HG02763 (cell line): ENCODE measurements around the gene SDF4.

Source experiments
- ATAC-seq: cut with Tn5 transposase; IDR thresholded peaks from one replicate; pipeline ENCODE4 v1.9.1; 2021; ENCODE audit warnings: mild to moderate bottlenecking, moderate library complexity; ENCODE audit not compliant: unreplicated experiment

The SDF4 gene

DNA sequence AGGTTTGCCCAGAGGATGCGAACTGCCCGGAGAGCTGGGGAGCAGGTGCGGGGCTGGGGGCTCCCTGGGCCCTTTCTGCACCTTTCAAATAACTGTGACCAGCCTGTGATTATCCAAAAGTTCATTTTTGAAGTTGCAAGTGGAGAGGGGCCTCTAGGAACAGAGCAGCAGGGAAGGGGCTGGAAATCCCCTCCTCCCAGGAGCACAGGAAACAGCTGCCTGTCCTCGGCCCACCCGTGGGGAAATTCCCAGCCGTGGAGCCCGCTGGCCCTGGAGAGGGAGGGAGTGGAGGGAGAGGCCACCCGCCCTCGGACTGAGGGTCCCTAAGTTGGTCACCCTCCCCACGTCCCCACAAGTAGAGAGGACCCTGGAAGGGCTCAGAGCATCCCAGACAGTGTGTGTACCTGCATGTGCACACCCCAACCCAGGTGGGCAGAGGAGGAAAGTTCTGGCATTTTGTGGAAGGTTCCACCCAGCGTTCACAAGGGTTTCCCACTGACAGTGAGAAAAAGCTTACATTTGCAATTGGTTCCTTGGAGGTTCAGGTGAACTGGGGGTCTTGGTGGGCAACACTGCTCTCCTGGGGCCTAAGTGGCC lies 16.6 kb downstream of the SDF4 start:
- ATAC-seq, result no peak

DNA sequence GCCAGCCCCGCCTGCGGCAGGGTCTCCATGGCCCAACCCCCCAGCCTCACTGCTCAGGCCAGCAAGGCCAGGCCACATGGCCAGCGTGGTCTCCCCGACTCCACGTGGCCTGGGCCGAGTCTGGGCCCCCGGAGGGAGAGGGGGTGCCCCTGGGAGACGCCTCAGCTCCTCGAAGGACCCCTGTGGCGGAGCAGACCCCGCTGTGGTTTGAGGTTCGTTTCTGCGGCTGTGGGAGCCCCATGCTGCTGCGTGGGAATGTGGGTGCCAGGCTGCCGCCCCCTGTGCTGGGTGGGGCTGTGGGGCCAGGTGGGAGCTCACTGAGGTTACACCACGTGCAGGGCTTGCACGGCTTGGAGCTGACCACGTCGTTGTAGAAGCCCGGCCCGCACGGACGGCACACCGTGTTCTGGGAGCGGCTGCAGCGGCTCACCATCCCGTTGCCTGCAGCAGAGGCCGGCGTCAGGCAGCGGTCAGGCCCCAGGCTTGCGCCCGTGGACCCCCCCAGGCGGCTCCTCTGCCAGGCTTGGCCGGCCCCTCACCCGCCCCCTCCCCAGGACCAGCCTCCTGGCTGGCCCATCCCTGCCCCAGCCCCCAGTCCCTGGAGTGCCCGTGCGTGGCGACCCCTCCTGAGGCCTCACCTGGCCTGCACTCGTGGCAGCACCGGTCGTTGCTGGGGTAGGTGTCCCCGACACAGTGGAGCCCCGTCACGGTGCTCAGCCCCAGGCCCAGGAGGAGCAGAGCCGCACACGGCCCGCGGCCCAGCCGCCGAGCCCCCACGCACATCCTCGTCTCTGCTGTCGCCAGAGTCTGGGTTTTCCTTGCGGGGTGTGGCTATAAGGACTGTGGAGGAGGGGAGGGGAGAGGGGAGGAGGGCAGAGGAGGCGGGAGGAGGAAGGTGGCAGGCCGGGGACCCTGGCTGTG lies 18.2 kb downstream of the SDF4 start, which contains the start of gene TNFRSF4:
TNFRSF4 (minus strand) TSS at position 809 of the 921 bp plus-strand sequence; CDS start at position 783, 26 bp downstream.
- no peak for ATAC-seq

DNA sequence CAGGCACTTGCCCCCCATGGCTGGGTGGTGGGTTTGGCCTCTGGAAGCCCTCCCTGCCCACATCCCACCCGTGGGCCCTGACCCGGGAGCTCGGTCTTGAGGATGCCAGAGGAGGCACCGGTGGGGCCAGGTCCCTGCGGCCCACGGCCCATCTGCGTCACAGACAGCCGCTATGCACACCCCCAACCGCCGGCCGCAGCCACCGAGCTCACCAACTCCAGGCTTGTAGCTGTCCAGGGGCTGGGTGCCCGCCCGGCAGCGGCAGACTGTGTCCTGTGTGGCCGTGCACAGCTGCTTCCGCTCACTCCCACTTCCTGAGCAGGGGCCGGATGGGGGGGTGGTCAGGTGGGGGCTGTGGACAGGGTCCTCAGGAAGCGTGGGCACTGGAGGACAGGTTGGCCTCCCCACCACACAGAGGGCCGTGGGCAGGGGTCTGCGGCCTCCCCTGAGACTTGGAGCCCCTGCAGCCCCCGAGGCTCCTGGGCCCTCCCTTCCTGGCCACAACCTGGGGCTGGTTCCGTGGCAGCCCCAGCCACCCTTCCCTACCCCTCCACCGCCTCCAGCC lies 18.9 kb downstream of the SDF4 start:
- no peak for ATAC-seq

DNA sequence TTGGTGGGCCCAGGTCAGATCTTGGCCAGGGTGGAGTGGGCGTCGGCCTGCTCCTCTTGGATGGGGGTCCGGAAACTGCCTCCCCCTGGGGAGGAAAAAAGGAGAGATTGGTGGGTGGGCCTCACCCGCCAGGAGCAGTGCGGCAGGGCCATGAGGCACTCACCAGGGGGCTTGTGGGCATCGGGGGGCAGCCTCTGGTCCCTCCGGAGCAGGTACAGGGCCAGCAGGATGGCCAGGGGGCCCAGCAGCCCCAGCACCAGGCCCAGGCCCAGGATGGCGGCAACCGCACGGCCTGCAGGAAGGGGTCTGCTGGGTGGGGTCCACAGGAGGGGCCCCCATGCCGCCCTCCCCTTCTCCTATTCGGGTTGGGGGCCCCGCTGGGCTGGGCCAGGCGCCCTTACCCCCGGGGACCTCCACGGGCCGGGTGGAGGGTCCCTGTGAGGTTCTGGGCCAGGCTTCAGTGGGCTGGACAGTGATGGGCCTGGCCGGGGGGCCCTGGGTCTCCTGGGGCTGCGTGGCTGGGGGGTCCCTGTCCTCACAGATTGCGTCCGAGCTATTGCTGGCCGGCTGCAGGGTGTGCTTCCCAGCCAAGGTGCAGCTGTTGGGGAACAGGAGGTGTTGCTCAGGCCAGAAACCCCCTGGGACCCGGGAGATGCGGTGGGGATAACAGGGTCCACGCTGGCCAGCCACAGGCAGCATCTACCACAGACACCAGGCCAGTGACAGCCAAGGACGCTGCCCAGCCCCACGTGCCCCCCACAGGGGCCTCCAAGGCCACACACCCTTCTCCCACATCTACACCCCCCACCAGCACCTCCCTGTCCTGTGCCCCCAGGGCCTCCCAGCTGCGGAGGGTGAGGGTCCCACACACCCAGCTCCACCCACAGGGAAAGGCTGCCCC lies 20.0 kb downstream of the SDF4 start:
- no peak for ATAC-seq

DNA sequence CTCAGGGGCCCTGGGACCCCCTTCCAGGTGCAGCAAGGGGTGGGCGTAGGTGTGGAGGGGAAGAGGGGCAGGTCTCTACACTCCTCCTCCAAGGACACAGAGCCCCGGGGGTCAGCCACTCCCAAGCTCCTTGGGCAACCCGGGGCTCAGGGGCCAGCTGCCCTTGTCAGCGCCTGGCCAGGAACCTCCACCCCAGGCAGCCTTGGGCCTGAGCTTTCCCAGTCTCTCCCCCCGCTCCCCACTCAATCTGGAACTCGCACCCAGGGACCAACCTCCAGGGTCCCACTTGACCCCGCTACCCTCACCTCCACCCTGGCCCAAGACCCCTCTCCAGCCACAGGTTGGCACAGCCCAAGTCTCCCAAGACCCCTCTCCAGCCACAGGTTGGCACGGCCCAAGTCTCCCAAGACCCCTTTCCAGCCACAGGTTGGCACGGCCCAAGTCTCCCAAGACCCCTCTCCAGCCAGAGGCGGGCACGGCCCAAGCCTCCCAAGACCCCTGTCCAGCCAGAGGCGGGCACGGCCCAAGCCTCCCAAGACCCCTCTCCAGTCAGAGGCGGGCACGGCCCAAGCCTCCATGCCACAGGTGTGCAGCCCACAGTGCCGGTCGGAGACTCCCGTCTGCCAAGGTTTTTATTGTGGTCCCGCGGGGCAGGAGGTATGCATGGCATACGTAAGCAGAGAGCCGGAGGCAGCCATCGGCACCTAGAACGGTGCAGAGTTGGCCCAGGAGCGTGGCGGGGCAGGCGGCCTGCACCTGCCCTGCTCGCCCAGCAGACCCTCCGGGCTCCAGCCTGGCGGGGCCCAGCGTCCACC lies 20.9 kb downstream of the SDF4 start:
- ATAC-seq, result no peak

DNA sequence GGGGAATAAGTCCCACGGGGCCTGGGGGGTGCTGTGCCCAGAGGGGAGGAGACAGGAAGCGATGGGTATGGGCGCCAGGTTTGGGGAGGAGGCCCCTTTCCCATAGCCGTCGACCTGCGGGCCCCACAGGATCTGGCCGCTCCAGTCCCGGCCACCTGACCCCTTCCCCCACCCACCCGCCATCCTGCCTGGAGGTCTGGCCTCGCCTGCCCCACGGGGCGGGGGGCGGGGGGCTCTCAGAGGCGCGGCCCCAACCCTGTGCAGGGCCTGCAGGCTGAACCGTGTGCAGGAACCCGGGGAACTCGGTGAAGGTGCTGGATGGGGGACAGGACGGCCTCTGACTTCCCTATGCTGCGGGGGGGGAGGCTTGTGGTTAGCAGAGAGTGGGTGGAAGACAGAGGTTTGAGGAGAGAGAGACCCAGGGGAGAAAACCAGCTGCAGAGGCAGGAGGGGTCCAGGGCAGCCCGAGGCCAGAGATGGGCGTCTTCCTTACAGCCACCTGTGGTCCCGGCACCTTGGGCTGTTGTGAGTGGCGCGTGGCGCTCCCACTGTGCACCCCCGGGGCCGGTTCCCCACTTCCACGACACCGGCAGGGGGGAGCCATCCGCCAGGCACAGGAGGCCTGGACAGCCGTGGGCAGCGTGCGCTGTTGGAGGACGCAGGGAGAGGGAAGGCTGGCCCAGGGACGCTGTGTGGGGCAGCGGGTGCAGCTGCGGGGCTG lies 22.9 kb downstream of the SDF4 start:
- ATAC-seq, result no peak

DNA sequence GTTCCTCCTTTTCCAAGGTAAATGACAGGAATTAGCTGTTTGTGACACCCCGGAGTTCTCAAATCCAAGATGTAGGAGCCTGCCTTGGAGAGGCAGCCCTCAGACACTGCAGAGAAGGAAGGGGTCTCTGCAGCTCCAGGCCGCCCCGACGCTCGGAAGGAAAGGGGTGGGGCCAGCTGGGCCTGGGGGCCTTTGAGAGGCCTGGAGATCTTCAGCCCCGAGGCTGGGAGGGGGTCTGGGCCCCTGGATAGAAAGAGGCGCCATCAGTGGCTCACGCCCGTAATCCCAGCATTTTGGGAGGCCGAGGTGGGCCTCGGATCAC lies 24.3 kb downstream of the SDF4 start:
- no peak for ATAC-seq

DNA sequence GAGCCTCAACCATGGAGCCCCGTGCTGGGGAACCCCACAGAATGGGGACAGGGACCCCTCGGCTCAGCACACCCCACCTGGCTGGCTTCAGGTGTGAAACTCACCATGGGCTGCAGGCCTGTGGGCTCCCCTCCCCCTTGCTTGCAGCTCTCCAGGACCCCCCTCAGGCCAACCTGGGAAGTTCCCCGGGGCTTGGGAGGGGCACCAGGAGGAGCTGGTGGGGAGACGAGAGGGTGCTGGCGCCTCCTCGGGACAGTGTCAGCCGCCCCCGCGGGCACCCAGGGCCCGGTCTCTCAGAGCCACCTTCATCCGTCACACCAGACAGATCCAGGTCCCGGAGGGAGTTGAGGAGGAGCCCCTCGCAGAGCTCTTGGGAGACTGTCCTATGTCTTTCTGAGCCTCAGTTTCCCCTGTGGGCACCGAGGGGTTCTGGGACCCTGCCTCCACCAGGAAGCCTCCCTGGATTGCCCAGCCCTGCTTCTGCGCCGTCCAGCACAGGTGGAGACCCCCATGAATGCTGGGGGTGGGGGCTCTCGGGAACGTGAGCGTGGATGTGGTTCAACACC lies 24.8 kb downstream of the SDF4 start:
- no peak for ATAC-seq

DNA sequence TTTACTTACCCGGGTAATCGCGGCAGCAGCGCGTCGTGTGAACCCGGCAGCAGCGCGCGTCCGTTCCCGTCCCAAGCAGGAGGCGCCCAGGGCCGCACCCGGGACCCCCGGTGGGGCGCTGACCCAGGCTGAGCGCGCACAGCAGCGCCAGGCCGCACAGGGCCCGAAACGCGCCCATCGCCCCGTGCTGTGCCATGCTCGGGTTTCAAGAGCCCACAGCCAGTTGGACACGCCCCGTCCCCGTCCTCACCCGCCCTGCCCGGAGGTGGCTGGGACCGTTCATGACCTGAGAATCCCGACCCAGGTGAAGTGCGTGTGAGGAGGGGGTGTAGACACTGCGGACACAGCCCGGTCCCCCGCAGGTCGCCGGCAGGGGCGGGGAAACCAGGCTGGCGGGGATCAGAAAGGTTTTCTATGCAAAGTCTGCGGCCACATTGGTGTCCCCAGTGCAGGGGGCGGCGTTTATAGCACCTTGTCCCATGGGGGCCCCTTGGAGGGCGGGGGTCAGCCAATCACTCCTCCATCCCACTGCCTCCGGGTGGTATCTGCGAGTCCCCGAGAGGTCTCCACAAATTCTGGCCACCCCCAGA lies 25.3 kb downstream of the SDF4 start, which contains the start of gene TNFRSF18:
TNFRSF18 (minus strand) TSS at position 217 of the 590 bp plus-strand sequence; CDS start at position 196, 21 bp downstream.
- no peak for ATAC-seq

DNA sequence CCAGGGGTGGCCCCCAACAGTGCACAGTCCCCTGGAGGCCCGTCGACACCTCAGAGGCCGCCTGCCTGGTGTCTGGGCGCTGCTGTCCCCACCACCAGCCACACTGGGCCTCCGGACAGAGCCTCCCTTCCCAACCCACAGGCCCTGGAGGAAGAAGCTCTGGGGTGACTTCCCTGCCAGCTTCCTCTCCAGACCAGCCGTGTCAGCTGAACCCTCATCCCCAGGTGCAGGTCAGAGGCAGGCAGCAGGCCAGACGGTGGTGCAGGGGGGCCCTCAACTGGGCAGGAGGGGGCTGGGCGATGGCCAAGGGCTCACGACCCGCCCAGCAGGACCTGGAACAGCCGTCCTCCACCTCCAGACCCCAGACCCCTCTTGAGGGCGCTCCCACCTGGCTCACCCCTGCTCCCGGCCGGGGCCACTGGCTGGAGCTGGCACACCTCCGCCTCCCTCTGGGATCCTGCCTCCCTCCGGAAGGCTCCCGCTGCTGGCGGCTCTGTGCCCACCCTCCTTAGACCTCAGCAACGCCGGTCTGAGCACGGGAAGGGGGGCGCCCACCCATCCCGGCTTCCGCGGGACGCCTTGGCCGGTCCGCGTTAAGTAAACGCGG lies 25.9 kb downstream of the SDF4 start:
- ATAC-seq, result no peak

DNA sequence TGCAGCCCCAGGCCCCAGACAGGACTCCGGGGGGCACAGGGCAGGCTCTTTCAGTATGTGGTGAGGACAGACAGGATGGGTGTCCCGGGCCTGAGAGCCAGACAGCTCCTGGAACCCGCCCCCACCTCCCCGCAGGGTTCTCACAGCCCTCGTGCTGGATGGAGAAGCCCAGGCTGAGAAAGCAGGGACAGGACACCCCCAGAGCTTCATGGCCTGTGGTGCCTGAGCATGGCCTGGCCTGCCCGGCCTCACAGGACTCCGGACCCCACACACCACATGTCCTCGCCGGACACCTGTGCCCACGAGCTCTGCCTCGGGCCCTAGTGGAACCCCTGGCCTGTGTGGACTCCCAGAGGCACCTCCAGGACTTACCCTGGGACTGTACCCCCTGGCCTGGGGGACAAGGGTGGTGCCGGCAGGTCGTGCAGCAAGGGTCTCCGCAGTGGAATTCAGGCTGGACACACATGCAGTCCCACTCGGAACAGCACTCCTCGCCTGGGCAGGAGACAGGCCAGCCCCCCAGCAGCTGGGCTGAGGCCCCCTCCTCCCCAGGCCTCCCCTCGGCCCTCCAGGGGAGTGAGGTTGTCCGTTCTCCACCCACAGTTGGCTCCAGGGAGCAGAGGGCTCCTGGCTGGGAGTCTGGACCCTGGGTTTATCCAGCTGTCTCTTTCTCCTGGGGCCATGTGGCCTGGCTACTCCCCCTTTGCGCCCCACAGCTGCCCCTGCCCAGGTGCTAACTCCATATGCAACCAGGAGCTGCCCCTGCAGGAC lies 26.6 kb downstream of the SDF4 start:
- ATAC-seq, result no peak

DNA sequence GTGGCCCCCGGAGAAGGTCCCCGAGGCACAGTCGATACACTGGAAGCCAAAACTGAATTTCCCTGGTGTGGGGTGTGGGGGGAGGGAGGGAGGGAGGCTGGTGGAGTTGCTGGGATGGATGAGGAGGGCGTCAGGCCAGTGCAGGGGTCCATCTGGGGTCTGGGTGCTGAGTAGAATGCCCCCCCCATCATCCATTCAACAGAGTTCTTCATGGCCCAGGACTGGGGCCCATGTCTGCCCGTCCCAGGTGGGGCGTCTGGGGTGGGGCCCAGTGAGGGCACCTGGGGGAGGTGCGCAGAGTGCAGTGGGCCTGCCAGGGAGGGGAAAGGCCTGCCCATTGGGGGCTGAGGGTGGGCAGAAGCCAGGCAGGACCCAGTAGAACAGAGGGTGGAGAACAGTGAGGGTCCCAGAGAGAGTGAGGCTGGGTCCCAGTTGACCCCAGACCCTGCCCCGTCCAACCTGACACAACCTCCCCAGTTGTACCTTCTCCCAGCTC lies 27.3 kb downstream of the SDF4 start:
- ATAC-seq, result no peak

DNA sequence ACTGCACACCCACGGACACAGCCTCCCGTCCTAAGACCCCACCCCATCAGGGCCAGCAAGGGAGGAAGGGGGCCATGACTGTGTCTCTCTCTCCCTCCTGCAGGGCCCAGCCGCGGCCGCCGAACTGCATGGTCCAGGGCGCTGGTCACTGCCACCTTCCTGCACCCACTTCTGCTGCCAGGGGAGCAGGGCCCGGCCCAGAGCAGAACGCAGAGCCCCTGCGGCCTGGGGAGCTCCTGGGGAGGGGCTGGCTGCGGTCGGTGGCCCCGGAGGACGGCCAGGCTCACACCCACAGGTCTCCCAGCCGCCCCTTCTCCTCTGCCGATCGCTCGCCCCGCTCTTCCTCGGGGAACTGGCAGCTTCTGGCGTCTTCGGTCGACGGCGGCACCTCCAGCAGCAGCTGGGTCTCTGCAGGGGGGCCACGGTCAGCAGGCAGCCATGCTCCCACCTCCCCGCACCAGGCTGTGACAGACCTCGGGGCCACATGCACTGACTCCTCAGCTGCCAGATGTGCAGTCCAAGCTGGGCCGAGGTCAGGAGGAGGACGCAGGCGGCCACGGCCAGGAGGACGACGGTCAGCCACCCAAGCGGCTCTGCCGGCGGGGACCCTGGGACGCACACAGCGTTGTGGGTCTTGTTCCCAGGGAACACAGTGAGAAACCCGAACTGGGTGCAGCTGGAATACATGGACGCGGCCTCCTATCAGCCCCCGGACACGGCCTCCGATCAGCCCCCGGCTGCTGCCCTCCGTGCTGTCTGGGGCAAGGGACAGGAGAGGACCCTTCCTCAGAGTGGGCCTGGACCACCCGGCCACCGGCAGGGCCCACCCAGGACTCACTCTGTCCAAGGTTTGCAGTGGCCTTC lies 28.0 kb downstream of the SDF4 start:
- no peak for ATAC-seq

DNA sequence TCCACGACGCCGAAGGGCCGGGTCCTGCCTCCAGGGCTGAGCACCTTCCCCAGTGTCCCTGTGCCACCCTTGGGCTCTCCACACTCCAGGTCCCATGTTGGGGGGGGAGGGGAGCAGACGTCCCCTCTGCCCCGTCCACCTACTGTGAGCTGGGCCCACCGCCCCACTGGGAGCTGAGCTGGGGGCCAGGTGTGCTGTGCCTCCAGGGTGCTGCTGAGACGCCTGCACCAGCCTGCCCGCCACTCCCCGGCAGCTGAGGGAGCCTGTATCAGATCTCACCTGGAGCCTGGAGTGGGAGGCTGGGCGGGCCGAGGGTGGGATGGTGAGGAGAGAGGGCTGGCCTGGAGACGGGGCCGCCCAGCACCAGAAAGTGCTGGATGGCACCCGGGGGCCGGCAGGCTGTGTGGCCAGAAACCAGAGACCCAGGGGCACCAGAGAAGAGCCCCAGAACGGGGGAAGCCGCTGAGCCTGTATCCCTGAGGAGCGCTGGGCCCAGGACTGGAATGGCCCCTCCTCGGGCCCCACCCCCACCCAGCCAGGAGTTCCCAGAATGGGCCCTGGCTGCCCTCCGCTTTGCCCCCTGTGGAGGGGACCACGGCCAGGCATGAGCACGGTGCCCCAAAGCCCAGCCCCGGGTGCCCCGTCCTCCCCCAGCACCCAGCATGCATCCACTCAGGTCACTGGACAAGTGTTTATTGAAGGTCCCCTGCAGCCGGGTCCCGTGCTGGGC lies 28.8 kb downstream of the SDF4 start:
- no peak for ATAC-seq

DNA sequence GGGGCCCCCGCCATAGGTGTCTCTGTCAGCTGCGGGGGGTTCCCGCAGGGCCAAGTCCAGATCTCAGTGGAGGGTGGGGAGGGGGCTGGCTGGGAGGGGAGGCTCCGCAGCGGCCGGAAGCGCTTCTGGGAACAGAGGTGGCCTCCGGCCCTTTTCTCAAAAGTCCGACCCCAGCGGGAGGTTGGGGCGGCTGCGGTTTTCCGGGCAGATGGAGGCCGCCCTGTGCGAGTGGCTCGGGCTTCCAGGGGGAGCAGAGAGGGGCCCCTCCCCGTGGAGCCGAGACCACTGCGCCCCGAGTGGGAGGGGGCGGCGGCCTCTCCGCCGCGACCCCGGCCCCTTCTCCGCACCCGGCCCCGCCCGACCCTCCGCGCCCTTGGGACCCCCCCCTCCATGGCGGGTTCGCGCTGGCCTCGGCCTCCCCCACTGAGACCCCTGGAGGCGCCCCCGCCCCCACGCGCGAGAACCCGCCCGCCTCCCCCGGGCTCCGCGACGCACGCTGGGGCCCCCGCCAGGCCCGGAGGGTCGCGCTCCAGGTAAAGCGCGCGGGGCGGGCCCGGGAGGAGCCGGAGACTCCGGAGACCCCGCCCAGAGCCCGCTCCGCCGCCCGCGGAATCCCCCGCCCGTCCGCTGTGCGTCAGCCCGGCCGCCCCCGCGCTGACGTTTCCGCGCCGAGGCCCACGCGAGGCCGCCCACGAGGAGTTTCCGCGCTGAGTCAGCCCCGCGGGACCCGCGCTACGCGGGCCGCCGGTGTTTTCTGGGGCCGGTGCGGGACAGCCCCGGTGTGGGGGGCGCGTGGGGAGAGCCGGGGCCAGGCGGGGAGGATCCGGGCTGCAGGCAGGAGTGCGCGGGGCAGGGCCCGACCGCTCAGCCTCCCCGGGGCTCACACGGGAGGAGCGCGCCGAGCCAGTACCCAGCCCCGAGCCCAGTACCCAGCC lies 30.7 kb downstream of the SDF4 start:
- ATAC-seq, result no peak
